Left cardiac atrium (tissue), 4 donors: ENCODE data around the gene CCDC61. TPM values are rescaled to one million over a fixed set of nuclear protein-coding genes. Genes with fewer than 3 reads are reported as not detected.

Experiments used
- ATAC-seq, 2 donors: fragments of 200-7000 bp; cut with Tn5 transposase; one replicate each; pipeline ENCODE4 v1.9.1; 2020; ENCODE audit warnings: mild to moderate bottlenecking in 2 of 2, moderate library complexity in 2 of 2
- DNase-seq: peaks from one replicate; pipeline ENCODE4 v3.0.0-alpha.2; 2020
- intact Hi-C, 2 donors: fragments of 100-400 bp; cut with DNase I; formaldehyde crosslinking; loops; one replicate each; pipeline versions ENCODE4 v1.14.1 to v1.15.1; 2022 to 2023
- total RNA-seq, 2 donors: library from RNA; stranded (reverse); fragmentation: NEBNext Ultra II Directional; extraction: Animal tissue kit (Norgen Biotek cat#: 25700); gene quantifications; one replicate each; pipeline ENCODE4 v1.2.1, GENCODE V29; 2021
- donor health status: DM: no; HTN: yes; CAD: no.
- donor health status: DM: no; HTN: yes; CAD: no; lungs with severe emphysema.
- donor health status: DM: yes; HTN: yes; CAD: no.
- donor health status: Dilated cardiomyopathy.

The CCDC61 gene
- total RNA-seq, 2 donors from 2014 or later: 10.0 to 10.8 TPM

- ATAC-seq (no peak), DNase-seq (no peak)
- intact Hi-C loops: no loop called here
Measured at GRCh38 chr19:45972947-45973540, 22.2 kb upstream of the CCDC61 start.

GRCh38 chr19:45973553-45974338 is 21.5 kb upstream of the CCDC61 start, which contains the start of gene NOVA2:
NOVA2 (minus strand) TSS chr19:45973865; CDS start chr19:45973351, 514 bp downstream.
- DNase-seq (peak; percentile 86), ATAC-seq (peak; percentile 87 to 88)
- intact Hi-C loops: no loop called here

GRCh38 chr19:45975306-45976070 is 19.8 kb upstream of the CCDC61 start:
- intact Hi-C loops: no loop called here
- no peak for ATAC-seq
- DNase-seq: no peak

GRCh38 chr19:45976178-45976577 is 19.1 kb upstream of the CCDC61 start:
- intact Hi-C loops: no loop called here
- DNase-seq: no peak

GRCh38 chr19:45978156-45978555 is 17.1 kb upstream of the CCDC61 start:
- ATAC-seq (no peak), DNase-seq (no peak)
- intact Hi-C loops: no loop called here

More at GRCh38 chr19:45976178-45976577, 19.1 kb upstream of the CCDC61 start:
- no peak for ATAC-seq

- ATAC-seq (no peak), DNase-seq (no peak)
- intact Hi-C loops: no loop called here
Measured at GRCh38 chr19:45981350-45981749, 13.9 kb upstream of the CCDC61 start.

- DNase-seq: no peak
- no peak for ATAC-seq
- intact Hi-C loops: no loop called here
Measured at GRCh38 chr19:45985321-45985720, 9.9 kb upstream of the CCDC61 start.

GRCh38 chr19:45990113-45990728 is 5.0 kb upstream of the CCDC61 start:
- no peak for DNase-seq
- ATAC-seq: no peak
- intact Hi-C loops: no loop called here

- intact Hi-C loops: no loop called here
- no peak for DNase-seq
- ATAC-seq: peak in 1 of 2 donors; percentile 5
Measured at GRCh38 chr19:45994456-45994997, 740 bp upstream of the CCDC61 start.

GRCh38 chr19:45995715-45996385 is 583 bp downstream of the CCDC61 start:
- intact Hi-C loops: no loop called here
- DNase-seq (no peak), ATAC-seq (peak in 1 of 2 donors; percentile 5)

GRCh38 chr19:45996933-45997332 is 1.7 kb downstream of the CCDC61 start:
- DNase-seq (no peak), ATAC-seq (no peak)
- intact Hi-C loops: no loop called here

GRCh38 chr19:45998834-45999233 is 3.6 kb downstream of the CCDC61 start:
- DNase-seq: no peak
- ATAC-seq: no peak
- intact Hi-C loops: no loop called here

GRCh38 chr19:45999653-46000121 is 4.4 kb downstream of the CCDC61 start:
- ATAC-seq (no peak), DNase-seq (peak; percentile 39)
- intact Hi-C loops: no loop called here

GRCh38 chr19:46000491-46001246 is 5.4 kb downstream of the CCDC61 start:
- intact Hi-C loops: no loop called here
- DNase-seq (peak; percentile 51), ATAC-seq (peak; percentile 64 to 67)

GRCh38 chr19:46002678-46003275 is 7.5 kb downstream of the CCDC61 start:
- no peak for ATAC-seq
- intact Hi-C loops: no loop called here

GRCh38 chr19:46006411-46006810 is 11.1 kb downstream of the CCDC61 start:
- ATAC-seq: peak in 1 of 2 donors; percentile 14
- DNase-seq: no peak
- intact Hi-C loops: no loop called here

More at GRCh38 chr19:46002678-46003275, 7.5 kb downstream of the CCDC61 start:
- DNase-seq: no peak
